ENCODE measurements around the gene FXYD4.
A peak's percentile ranks its signal among the peaks of the same experiment; 100 is the strongest.

Gene FXYD4

DNA sequence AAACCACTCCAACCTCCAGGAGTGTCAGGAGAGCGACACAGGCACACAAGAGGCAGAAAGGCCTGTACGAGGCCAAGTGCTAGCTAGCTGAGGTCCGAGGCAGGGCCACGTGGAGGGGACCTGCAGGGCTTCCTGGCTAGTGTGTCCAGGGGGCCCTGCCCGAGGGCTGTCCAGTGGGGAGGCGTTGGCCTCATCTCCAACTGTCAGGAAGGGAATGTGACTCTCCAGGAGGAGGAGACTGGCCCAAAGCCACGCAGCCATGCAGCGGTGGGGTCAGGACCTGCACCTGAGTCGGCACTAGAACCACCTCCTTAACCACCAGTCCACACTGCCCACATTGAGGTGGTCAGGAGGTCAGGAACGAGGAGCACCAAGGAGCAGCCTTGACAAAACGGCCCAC lies 32.3 kb upstream of the FXYD4 start:
- Histone ChIP-seq H3K23ac (ENCODE audit: low read length in 2 of 2) (no peak overlapping the region), H2BK12ac (ENCODE audit: low read length in 2 of 2) (no peak overlapping the region), H3K27ac (ENCODE audit: low read length, poor library complexity, severe bottlenecking) (no peak overlapping the region), H2BK5ac (ENCODE audit: low read depth, low read length, poor library complexity, severe bottlenecking) (no peak overlapping the region), H3K9me3 (ENCODE audit: control insufficient read depth, low read length) (no peaks in the 10 kb centered on the region), H3K36me3 (ENCODE audit: control insufficient read depth in 1 of 2, insufficient read depth in 2 of 2, low read depth in 1 of 2, low read length in 2 of 2) (no peaks in the 10 kb centered on the region), H3K4me3 (ENCODE audit: insufficient read depth in 1 of 2, low read depth in 1 of 2, low read length in 2 of 2) (no peak overlapping the region), H2BK15ac (ENCODE audit: low read depth, poor library complexity, severe bottlenecking) (no peak overlapping the region), H4K8ac (ENCODE audit: low read length) (no peak overlapping the region), H3K14ac (ENCODE audit: low read length in 2 of 2) (no peak overlapping the region), H2AFZ (ENCODE audit: low read depth, low read length) (no peak overlapping the region), H3K4me1 (ENCODE audit: control insufficient read depth, insufficient read depth, low read depth, low read length) (peaks cover 26% of the 10 kb centered on the region), H3K9ac (ENCODE audit: low read length) (no peak overlapping the region), H3K4me2 (ENCODE audit: low read length, poor library complexity, severe bottlenecking) (no peak overlapping the region), H3K79me1 (replicated peaks; ENCODE audit: low read length, poor library complexity, severe bottlenecking) (no peaks in the 10 kb centered on the region), H3K27me3 (ENCODE audit: control insufficient read depth in 1 of 2, insufficient read depth in 1 of 2, low read length in 2 of 2) (peaks cover 0 to 41% of the 10 kb centered on the region in 2 experiments), H2BK120ac (ENCODE audit: low read depth, low read length) (no peak overlapping the region), H3K18ac (ENCODE audit: low read depth in 1 of 2, low read length in 2 of 2) (no peak overlapping the region), H2AK5ac (ENCODE audit: low read length, severe bottlenecking) (peak overlapping the region; percentile 62), H3K4ac (ENCODE audit: low read depth in 1 of 2, low read length in 2 of 2) (no peak overlapping the region), H4K91ac (ENCODE audit: low read length) (no peak overlapping the region)
- no peak for DNase-seq
- 67% methylated on average over 11 of the region's 11 CpGs for WGBS

DNA sequence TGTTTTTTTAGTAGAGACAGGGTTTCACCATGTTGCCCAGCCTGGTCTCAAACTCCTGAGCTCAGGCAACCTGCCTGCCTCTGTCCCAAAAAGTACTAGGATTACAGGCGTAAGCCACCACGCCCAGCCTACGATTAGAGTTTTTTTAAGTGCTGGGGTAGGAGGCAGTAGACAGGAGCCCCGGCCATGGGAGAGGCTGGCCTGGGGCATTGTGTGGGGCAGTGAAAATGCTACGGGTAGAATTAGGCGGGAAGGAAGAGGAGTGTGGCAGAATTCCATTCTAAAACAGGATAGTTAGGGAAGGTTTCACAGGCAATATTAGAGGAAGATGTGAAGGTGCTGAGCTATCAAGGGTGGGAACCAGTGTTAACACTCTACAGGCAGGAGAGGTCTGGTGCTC lies 31.3 kb upstream of the FXYD4 start:
- no peak for DNase-seq
- Histone ChIP-seq H3K9me3 (ENCODE audit: control insufficient read depth, low read length) (no peaks in the 10 kb centered on the region), H2BK15ac (ENCODE audit: low read depth, poor library complexity, severe bottlenecking) (no peak overlapping the region), H2BK5ac (ENCODE audit: low read depth, low read length, poor library complexity, severe bottlenecking) (no peak overlapping the region), H3K14ac (ENCODE audit: low read length in 2 of 2) (no peak overlapping the region), H3K4ac (ENCODE audit: low read depth in 1 of 2, low read length in 2 of 2) (no peak overlapping the region), H3K23ac (ENCODE audit: low read length in 2 of 2) (no peak overlapping the region), H3K36me3 (ENCODE audit: control insufficient read depth in 1 of 2, insufficient read depth in 2 of 2, low read depth in 1 of 2, low read length in 2 of 2) (no peaks in the 10 kb centered on the region), H3K9ac (ENCODE audit: low read length) (no peak overlapping the region), H2AFZ (ENCODE audit: low read depth, low read length) (no peak overlapping the region), H2BK12ac (ENCODE audit: low read length in 2 of 2) (no peak overlapping the region), H3K27me3 (ENCODE audit: control insufficient read depth in 1 of 2, insufficient read depth in 1 of 2, low read length in 2 of 2) (peaks cover 0 to 40% of the 10 kb centered on the region in 2 experiments), H4K91ac (ENCODE audit: low read length) (no peak overlapping the region), H3K27ac (ENCODE audit: low read length, poor library complexity, severe bottlenecking) (no peak overlapping the region), H4K8ac (ENCODE audit: low read length) (no peak overlapping the region), H3K4me2 (ENCODE audit: low read length, poor library complexity, severe bottlenecking) (no peak overlapping the region), H3K79me1 (replicated peaks; ENCODE audit: low read length, poor library complexity, severe bottlenecking) (no peaks in the 10 kb centered on the region), H3K4me3 (ENCODE audit: insufficient read depth in 1 of 2, low read depth in 1 of 2, low read length in 2 of 2) (no peak overlapping the region), H3K18ac (ENCODE audit: low read depth in 1 of 2, low read length in 2 of 2) (no peak overlapping the region), H2BK120ac (ENCODE audit: low read depth, low read length) (no peak overlapping the region), H2AK5ac (ENCODE audit: low read length, severe bottlenecking) (no peak overlapping the region), H3K4me1 (ENCODE audit: control insufficient read depth, insufficient read depth, low read depth, low read length) (peaks cover 26% of the 10 kb centered on the region)
- WGBS = 79% methylated on average over 6 of the region's 6 CpGs

DNA sequence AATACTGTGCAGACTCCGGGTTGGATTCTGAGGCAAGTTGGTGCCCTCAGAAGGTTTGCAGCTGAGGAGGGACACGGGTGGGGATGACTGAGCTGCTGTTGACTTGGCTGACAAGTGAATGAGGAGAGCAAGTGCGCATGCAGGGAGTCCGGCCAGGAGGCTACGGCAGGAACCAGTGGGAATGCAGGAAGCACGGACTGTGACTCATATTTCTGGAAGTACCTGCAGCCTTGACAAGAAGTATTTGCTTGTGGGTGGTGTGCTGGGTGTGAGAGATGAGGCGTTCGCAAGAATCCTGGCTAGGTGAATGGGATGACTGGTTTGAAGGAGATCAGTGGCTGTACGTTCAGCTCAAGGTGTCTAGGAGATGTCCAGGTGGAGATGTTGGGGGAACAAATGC lies 30.8 kb upstream of the FXYD4 start:
- Histone ChIP-seq H3K4me3 (ENCODE audit: insufficient read depth in 1 of 2, low read depth in 1 of 2, low read length in 2 of 2) (no peak overlapping the region), H2BK5ac (ENCODE audit: low read depth, low read length, poor library complexity, severe bottlenecking) (no peak overlapping the region), H4K8ac (ENCODE audit: low read length) (no peak overlapping the region), H3K27ac (ENCODE audit: low read length, poor library complexity, severe bottlenecking) (no peak overlapping the region), H3K9me3 (ENCODE audit: control insufficient read depth, low read length) (no peaks in the 10 kb centered on the region), H3K23ac (ENCODE audit: low read length in 2 of 2) (no peak overlapping the region), H3K4me2 (ENCODE audit: low read length, poor library complexity, severe bottlenecking) (no peak overlapping the region), H3K9ac (ENCODE audit: low read length) (no peak overlapping the region), H3K18ac (ENCODE audit: low read depth in 1 of 2, low read length in 2 of 2) (no peak overlapping the region), H3K36me3 (ENCODE audit: control insufficient read depth in 1 of 2, insufficient read depth in 2 of 2, low read depth in 1 of 2, low read length in 2 of 2) (no peaks in the 10 kb centered on the region), H3K4me1 (ENCODE audit: control insufficient read depth, insufficient read depth, low read depth, low read length) (peaks cover 26% of the 10 kb centered on the region), H3K79me1 (replicated peaks; ENCODE audit: low read length, poor library complexity, severe bottlenecking) (no peaks in the 10 kb centered on the region), H2AFZ (ENCODE audit: low read depth, low read length) (no peak overlapping the region), H3K4ac (ENCODE audit: low read depth in 1 of 2, low read length in 2 of 2) (no peak overlapping the region), H3K14ac (ENCODE audit: low read length in 2 of 2) (no peak overlapping the region), H2AK5ac (ENCODE audit: low read length, severe bottlenecking) (peak overlapping the region; percentile 16), H2BK120ac (ENCODE audit: low read depth, low read length) (no peak overlapping the region), H2BK15ac (ENCODE audit: low read depth, poor library complexity, severe bottlenecking) (no peak overlapping the region), H2BK12ac (ENCODE audit: low read length in 2 of 2) (no peak overlapping the region), H4K91ac (ENCODE audit: low read length) (no peak overlapping the region), H3K27me3 (ENCODE audit: control insufficient read depth in 1 of 2, insufficient read depth in 1 of 2, low read length in 2 of 2) (peaks cover 0 to 35% of the 10 kb centered on the region in 2 experiments)
- WGBS = 78% methylated on average over 9 of the region's 9 CpGs
- DNase-seq = no peak

DNA sequence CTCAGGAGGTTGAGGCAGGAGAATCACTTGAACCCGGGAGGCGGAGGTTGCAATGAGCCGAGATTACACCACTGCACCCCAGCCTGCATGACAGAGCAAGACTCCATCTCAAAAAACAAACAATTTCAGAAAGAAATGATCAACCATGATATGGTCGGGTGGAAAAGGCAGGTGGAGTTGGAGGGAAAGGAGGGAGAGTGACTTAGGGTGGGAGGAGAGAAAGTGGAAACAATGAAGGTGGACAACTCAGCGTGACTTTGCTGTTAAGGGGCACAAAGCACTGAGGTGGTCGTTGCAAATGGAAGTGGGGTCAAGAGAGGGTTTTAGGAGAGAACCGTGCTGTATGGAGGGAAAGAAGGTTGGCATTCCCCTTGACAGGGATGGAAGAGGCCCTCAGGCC lies 30.0 kb upstream of the FXYD4 start:
- no peak overlapping the region for H4K8ac ChIP-seq (ENCODE audit: low read length)
- H3K4me1 ChIP-seq (ENCODE audit: control insufficient read depth, insufficient read depth, low read depth, low read length) = peaks cover 25% of the 10 kb centered on the region
- H2BK120ac ChIP-seq (ENCODE audit: low read depth, low read length) = no peak overlapping the region
- H2BK15ac ChIP-seq (ENCODE audit: low read depth, poor library complexity, severe bottlenecking) = no peak overlapping the region
- H2BK12ac ChIP-seq (ENCODE audit: low read length in 2 of 2) = no peak overlapping the region
- no peak for DNase-seq
- no peak overlapping the region for H3K23ac ChIP-seq (ENCODE audit: low read length in 2 of 2)
- no peak overlapping the region for H3K4ac ChIP-seq (ENCODE audit: low read depth in 1 of 2, low read length in 2 of 2)
- WGBS = 83% methylated on average over 6 of the region's 7 CpGs
- H2AFZ ChIP-seq (ENCODE audit: low read depth, low read length) = no peak overlapping the region
- H3K27me3 ChIP-seq (ENCODE audit: control insufficient read depth in 1 of 2, insufficient read depth in 1 of 2, low read length in 2 of 2) = peaks cover 0 to 30% of the 10 kb centered on the region in 2 experiments
- no peaks in the 10 kb centered on the region for H3K36me3 ChIP-seq (ENCODE audit: control insufficient read depth in 1 of 2, insufficient read depth in 2 of 2, low read depth in 1 of 2, low read length in 2 of 2)
- no peak overlapping the region for H3K9ac ChIP-seq (ENCODE audit: low read length)
- H4K91ac ChIP-seq (ENCODE audit: low read length) = no peak overlapping the region
- no peak overlapping the region for H2AK5ac ChIP-seq (ENCODE audit: low read length, severe bottlenecking)
- H2BK5ac ChIP-seq (ENCODE audit: low read depth, low read length, poor library complexity, severe bottlenecking) = no peak overlapping the region
- no peak overlapping the region for H3K4me2 ChIP-seq (ENCODE audit: low read length, poor library complexity, severe bottlenecking)
- H3K27ac ChIP-seq (ENCODE audit: low read length, poor library complexity, severe bottlenecking) = no peak overlapping the region
- H3K14ac ChIP-seq (ENCODE audit: low read length in 2 of 2) = no peak overlapping the region
- no peaks in the 10 kb centered on the region for H3K9me3 ChIP-seq (ENCODE audit: control insufficient read depth, low read length)
- no peak overlapping the region for H3K18ac ChIP-seq (ENCODE audit: low read depth in 1 of 2, low read length in 2 of 2)
- H3K79me1 ChIP-seq (replicated peaks; ENCODE audit: low read length, poor library complexity, severe bottlenecking) = no peaks in the 10 kb centered on the region
- H3K4me3 ChIP-seq (ENCODE audit: insufficient read depth in 1 of 2, low read depth in 1 of 2, low read length in 2 of 2) = no peak overlapping the region
